ENCODE data around the gene RFT1. TPM values are rescaled to one million over a fixed set of nuclear protein-coding genes. Genes with fewer than 3 reads are reported as not detected.

Gene RFT1
- total and polyA plus RNA-seq, 2 of the 13 experiments (the other 11 are each of a cell fraction or from before 2014, with no cell fraction given) = 23.2 to 37.0 TPM

DNA sequence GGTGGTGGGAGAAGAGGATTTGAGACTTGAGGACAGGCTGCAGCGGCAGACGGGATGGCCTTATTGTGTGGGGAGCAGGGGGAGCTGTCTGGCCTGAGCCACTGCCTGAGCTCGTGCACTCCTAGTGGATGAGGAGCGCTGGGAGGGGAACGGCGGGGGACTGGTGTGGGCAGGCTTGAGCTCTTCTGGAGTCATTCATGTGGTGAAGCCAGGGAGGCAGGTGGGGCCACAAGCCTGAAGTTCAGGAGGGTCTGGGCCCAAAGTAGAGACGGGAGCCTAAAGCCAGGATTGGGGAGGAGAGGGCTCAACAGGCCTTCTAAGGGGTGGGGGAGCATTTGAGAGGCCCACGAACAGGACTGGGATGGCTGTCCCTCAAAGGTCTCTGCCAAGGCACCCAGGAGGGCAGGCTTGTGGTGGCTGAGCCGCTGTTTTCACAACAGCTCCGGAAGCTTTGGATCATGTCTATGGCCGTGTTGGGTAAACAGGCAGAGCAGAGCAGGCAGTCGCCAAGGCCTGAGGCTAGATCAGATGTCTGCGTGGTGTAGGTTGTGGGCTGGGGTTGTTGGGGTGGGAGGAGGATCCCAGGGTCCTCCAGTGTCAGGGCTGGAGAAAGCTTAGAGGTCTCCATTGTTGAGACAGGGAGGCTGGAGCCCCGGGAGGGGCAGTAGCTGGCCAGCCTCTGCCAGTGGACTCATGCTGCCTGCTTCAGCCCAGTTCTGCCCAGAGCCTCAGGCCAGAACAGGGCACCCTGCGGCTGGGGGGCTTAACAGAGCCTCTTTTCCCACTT lies 39.0 kb upstream of the RFT1 start (continued):
- no peak for TF ChIP-seq RFX1 (IDR thresholded peaks at IDR 0.05)
- no peak for TF ChIP-seq NRL (CRISPR knock-in tag; IDR thresholded peaks at IDR 0.05; ENCODE audit: borderline replicate concordance)
- no peak for TF ChIP-seq ATM (IDR thresholded peaks at IDR 0.05; ENCODE audit: borderline replicate concordance)
- TF ChIP-seq PITX1 (CRISPR knock-in tag; IDR thresholded peaks at IDR 0.05) = no peak
- peak; percentile 82 for TF ChIP-seq CBX1 (IDR thresholded peaks at IDR 0.05; ENCODE audit: low read depth)
- no peak for TF ChIP-seq ZNF589 (CRISPR knock-in tag; conservative IDR thresholded peaks at IDR 0.05)
- TF ChIP-seq, protein P1, sequence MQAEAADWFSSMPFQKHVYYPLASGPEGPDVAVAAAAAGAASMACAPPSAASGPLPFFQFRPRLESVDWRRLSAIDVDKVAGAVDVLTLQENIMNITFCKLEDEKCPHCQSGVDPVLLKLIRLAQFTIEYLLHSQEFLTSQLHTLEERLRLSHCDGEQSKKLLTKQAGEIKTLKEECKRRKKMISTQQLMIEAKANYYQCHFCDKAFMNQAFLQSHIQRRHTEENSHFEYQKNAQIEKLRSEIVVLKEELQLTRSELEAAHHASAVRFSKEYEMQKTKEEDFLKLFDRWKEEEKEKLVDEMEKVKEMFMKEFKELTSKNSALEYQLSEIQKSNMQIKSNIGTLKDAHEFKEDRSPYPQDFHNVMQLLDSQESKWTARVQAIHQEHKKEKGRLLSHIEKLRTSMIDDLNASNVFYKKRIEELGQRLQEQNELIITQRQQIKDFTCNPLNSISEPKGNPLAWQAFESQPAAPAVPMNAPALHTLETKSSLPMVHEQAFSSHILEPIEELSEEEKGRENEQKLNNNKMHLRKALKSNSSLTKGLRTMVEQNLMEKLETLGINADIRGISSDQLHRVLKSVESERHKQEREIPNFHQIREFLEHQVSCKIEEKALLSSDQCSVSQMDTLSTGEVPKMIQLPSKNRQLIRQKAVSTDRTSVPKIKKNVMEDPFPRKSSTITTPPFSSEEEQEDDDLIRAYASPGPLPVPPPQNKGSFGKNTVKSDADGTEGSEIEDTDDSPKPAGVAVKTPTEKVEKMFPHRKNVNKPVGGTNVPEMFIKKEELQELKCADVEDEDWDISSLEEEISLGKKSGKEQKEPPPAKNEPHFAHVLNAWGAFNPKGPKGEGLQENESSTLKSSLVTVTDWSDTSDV (CRISPR knock-in tag; IDR thresholded peaks at IDR 0.05) = no peak
- TF ChIP-seq ZNF224 (CRISPR knock-in tag; IDR thresholded peaks at IDR 0.05) = no peak
- TF ChIP-seq, protein P2, sequence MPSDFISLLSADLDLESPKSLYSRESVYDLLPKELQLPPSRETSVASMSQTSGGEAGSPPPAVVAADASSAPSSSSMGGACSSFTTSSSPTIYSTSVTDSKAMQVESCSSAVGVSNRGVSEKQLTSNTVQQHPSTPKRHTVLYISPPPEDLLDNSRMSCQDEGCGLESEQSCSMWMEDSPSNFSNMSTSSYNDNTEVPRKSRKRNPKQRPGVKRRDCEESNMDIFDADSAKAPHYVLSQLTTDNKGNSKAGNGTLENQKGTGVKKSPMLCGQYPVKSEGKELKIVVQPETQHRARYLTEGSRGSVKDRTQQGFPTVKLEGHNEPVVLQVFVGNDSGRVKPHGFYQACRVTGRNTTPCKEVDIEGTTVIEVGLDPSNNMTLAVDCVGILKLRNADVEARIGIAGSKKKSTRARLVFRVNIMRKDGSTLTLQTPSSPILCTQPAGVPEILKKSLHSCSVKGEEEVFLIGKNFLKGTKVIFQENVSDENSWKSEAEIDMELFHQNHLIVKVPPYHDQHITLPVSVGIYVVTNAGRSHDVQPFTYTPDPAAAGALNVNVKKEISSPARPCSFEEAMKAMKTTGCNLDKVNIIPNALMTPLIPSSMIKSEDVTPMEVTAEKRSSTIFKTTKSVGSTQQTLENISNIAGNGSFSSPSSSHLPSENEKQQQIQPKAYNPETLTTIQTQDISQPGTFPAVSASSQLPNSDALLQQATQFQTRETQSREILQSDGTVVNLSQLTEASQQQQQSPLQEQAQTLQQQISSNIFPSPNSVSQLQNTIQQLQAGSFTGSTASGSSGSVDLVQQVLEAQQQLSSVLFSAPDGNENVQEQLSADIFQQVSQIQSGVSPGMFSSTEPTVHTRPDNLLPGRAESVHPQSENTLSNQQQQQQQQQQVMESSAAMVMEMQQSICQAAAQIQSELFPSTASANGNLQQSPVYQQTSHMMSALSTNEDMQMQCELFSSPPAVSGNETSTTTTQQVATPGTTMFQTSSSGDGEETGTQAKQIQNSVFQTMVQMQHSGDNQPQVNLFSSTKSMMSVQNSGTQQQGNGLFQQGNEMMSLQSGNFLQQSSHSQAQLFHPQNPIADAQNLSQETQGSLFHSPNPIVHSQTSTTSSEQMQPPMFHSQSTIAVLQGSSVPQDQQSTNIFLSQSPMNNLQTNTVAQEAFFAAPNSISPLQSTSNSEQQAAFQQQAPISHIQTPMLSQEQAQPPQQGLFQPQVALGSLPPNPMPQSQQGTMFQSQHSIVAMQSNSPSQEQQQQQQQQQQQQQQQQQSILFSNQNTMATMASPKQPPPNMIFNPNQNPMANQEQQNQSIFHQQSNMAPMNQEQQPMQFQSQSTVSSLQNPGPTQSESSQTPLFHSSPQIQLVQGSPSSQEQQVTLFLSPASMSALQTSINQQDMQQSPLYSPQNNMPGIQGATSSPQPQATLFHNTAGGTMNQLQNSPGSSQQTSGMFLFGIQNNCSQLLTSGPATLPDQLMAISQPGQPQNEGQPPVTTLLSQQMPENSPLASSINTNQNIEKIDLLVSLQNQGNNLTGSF (CRISPR knock-in tag; IDR thresholded peaks at IDR 0.05) = no peak
- no peak for TF ChIP-seq RNF2 (conservative IDR thresholded peaks at IDR 0.05; ENCODE audit: low read depth)
- TF ChIP-seq ZFP62 (CRISPR knock-in tag; IDR thresholded peaks at IDR 0.05) = no peak
- TF ChIP-seq, protein P3, sequence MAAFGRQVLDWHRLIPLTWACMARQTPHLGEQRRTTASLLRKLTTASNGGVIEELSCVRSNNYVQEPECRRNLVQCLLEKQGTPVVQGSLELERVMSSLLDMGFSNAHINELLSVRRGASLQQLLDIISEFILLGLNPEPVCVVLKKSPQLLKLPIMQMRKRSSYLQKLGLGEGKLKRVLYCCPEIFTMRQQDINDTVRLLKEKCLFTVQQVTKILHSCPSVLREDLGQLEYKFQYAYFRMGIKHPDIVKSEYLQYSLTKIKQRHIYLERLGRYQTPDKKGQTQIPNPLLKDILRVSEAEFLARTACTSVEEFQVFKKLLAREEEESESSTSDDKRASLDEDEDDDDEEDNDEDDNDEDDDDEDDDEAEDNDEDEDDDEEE (CRISPR knock-in tag; IDR thresholded peaks at IDR 0.05) = no peak
- no peak for TF ChIP-seq ZNF282 (IDR thresholded peaks at IDR 0.05; ENCODE audit: partially characterized antibody)
- TF ChIP-seq RORA (CRISPR knock-in tag; IDR thresholded peaks at IDR 0.05) = no peak
- TF ChIP-seq TCF7L2 (IDR thresholded peaks at IDR 0.05; ENCODE audit: low read depth, low read length) = no peak
